B cell (primary cell): ENCODE measurements around the gene COLEC12.

Source experiments
- CTCF ChIP-seq: fragments of 200-600 bp; IDR thresholded peaks from one replicate; pipeline ENCODE4 v1.8.0; 2022; ENCODE audit warnings: antibody characterized with exemption, mild to moderate bottlenecking
- EZH2 ChIP-seq: IDR thresholded peaks from 2 replicates; pipeline ENCODE4 v1.6.1; 2012; ENCODE audit warnings: borderline replicate concordance, low read depth, mild to moderate bottlenecking, moderate library complexity, low read length; ENCODE audit not compliant: insufficient read depth, poor library complexity, severe bottlenecking

- TF ChIP-seq CTCF (no peak), EZH2 (no peak)
Observed at GRCh38 chr18:416930-417329, 83.6 kb downstream of the COLEC12 start.
